ENCODE measurements around the gene PGAP6.
"Not testable (repeated sequence)": the region's sequence is repeated elsewhere in the genome, so short reads cannot be mapped to it uniquely, and the experiment has no call there.

Gene PGAP6

GRCh38 chr16:336269-336668 is 45.5 kb downstream of the PGAP6 start:
- TF ChIP-seq, protein P1, sequence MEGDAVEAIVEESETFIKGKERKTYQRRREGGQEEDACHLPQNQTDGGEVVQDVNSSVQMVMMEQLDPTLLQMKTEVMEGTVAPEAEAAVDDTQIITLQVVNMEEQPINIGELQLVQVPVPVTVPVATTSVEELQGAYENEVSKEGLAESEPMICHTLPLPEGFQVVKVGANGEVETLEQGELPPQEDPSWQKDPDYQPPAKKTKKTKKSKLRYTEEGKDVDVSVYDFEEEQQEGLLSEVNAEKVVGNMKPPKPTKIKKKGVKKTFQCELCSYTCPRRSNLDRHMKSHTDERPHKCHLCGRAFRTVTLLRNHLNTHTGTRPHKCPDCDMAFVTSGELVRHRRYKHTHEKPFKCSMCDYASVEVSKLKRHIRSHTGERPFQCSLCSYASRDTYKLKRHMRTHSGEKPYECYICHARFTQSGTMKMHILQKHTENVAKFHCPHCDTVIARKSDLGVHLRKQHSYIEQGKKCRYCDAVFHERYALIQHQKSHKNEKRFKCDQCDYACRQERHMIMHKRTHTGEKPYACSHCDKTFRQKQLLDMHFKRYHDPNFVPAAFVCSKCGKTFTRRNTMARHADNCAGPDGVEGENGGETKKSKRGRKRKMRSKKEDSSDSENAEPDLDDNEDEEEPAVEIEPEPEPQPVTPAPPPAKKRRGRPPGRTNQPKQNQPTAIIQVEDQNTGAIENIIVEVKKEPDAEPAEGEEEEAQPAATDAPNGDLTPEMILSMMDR (IDR thresholded peaks at IDR 0.05; ENCODE audit: low read depth, low read length), result no peak
- no peak for DNase-seq (ENCODE audit: low read depth in 2 of 2)
- H3K4me3 ChIP-seq (replicated peaks in 1 of 2; ENCODE audit: low read depth in 2 of 2, low read length in 2 of 2), result no peak overlapping the region

- peak in 1 of 2 donors; percentile 32 for DNase-seq (ENCODE audit: low read depth in 2 of 2)
- H3K4me3 ChIP-seq (replicated peaks in 1 of 2; ENCODE audit: low read depth in 2 of 2, low read length in 2 of 2), result not testable (repeated sequence)
Observed at GRCh38 chr16:334861-335632, 46.7 kb downstream of the PGAP6 start.

DNA sequence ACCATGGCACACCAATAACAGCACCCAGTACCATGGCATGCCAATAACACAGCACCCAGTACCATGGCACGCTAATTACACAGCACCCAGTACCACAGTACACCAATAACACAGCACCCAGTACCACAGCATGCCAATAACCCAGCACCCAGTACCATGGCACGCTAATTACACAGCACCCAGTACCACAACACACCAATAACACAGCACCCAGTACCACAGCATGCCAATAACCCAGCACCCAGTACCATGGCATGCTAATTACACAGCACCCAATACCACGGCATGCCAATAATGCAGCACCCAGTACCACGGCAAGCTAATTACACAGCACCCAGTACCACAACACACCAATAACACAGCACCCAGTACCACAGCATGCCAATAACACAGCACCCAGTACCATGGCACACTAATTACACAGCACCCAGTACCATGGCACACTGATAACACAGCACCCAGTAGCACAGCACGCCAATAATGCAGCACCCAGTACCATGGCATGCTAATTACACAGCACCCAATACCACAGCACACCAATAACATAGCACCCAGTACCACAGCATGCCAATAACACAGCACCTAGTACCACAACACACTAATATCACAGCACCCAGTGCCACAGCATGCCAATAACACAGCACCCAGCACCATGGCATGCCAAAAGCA is 47.5 kb downstream of the PGAP6 start:
- not testable (repeated sequence) for DNase-seq (ENCODE audit: low read depth in 2 of 2); H3K4me3 ChIP-seq (replicated peaks in 1 of 2; ENCODE audit: low read depth in 2 of 2, low read length in 2 of 2)

DNA sequence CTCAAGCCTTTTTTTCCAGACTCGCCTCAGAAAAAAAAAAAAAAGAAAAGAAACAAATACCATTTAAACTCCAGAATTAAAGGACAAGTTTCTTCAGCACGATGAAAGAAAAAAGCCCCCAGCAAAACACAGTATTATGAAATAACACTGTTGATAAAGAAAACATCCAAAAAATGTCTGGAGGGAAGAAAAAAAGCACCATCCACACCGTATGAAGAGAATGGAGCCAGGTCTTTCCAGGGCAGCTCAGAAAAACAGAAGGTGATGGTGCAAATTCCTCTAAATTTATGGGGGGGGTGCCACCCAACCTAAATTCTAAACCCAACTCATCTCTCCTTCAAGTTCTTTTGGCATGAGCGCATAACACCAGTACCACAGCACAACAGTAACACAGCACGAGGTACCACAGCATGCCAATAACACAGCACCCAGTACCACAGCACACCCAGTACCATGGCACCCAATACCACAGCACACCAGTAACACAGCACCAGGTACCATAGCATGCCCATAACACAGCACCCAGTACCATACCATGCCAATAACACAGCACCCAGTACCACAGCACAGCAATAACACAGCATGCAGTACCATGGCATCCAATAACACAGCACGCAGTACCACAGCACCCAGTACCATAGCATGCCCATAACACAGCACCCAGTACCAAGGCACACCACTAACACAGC is 48.2 kb downstream of the PGAP6 start:
- DNase-seq (ENCODE audit: low read depth in 2 of 2), result peak in 1 of 2 donors; percentile 59
- H3K4me3 ChIP-seq (replicated peaks in 1 of 2; ENCODE audit: low read depth in 2 of 2, low read length in 2 of 2), result no peak overlapping the region
- TF ChIP-seq, protein P1 (IDR thresholded peaks at IDR 0.05; ENCODE audit: low read depth, low read length), result no peak

DNA sequence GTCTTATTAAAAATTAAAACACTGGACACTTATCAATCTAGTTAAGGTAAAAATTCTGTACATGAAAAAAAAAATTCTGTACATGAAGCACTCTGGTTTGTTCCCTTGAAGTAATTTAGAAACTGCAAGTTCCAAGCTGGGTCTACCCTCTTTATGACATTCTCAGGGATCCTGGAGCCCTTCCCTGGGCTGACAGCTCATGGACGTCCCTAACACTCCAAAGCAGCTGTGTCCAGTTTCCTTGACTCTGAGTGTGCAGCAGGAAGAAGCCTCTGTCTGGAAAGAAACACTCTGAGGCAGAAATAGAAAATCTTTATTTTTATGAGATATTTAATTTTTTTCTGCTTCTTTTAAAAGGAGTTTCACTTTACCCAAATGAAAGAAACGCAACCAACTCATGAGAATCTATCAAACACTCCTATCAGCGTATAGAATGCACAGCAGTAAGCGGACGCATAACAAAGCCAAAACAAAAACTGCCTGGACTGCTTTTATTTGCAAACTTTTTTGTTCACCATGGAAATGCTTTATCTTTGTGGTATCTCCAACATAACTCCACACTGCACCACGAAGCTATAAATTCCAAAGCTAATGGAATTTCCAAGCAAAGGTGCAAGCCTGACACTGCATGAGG is 50.5 kb downstream of the PGAP6 start:
- peak in 1 of 2 donors; percentile 62 for DNase-seq (ENCODE audit: low read depth in 2 of 2)

DNA sequence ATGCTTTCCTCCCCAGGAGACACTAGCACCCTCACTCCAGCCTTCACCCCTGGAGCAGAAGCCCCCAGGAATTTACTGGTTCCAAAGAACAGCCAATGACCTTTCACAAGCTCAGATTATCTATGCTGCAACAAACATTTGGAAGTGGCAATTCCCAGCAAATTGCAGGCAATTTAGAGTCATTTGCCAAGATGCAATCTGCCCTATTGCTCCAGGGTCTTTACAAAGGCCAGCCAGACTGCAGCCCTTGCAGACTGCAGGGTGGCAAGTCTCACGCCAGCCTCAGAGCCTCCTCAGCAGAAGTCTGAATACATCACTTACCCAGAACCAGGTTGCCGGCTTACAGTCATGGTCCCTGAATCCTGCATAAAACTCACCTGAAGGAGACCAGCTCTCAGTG is 51.0 kb downstream of the PGAP6 start:
- TF ChIP-seq, protein P1 (IDR thresholded peaks at IDR 0.05; ENCODE audit: low read depth, low read length), result no peak
- no peak for DNase-seq (ENCODE audit: low read depth in 2 of 2)
- H3K4me3 ChIP-seq (replicated peaks in 1 of 2; ENCODE audit: low read depth in 2 of 2, low read length in 2 of 2), result no peak overlapping the region

More for the DNA sequence above, 50.5 kb downstream of the PGAP6 start:
- H3K4me3 ChIP-seq (replicated peaks in 1 of 2; ENCODE audit: low read depth in 2 of 2, low read length in 2 of 2), result not testable (repeated sequence)

DNA sequence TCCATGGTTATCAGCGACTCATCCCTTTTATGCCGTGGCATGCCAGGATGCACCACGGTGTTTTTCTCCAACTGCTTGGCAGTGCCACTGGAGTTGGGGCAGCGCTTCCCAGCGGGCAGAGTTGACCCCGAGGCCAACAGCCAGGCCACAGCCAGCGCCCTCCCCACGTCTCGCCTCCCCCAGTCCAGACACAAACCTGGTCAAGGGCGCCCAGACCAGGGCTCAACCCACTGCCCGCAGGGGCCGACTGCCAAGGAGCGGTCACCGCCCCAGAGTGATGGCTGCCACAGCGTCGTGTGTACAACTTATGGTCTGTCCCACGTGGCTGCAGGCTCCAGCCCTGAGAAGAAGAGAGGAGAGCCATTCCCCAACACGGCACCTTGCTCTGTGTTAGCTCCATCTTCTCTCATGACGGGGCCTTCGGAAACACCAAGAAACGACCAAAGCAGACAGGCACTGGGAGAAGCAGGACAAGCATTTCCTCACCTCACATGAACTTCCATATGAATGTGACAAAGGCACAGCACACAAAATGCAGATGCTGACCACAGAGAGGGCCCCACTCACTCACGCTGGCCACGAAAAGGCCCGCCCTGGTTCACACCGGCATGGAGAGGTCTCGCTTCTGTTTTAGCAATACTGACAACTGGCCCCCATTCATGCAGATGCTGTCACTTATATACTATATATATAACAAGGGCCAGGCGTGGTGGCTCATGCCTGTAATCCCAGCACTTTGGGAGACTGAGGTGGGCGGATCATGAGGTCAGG is 56.2 kb downstream of the PGAP6 start:
- H3K4me3 ChIP-seq (replicated peaks in 1 of 2; ENCODE audit: low read depth in 2 of 2, low read length in 2 of 2), result no peak overlapping the region

More for the DNA sequence above, 56.2 kb downstream of the PGAP6 start:
- TF ChIP-seq, protein P1 (IDR thresholded peaks at IDR 0.05; ENCODE audit: low read depth, low read length), result no peak
- no peak for DNase-seq (ENCODE audit: low read depth in 2 of 2)

Measured in cardiac fibroblast (primary cell).